Stimulated activated naive CD8-positive, alpha-beta T cell treated with anti-CD3 and anti-CD28 coated beads, Interleukin-15, Interleukin-2, amounts not matched to agents 100 U/mL and 50 U/mL, for 24 hours (primary cell): ENCODE data around the gene PPRC1.
A peak's percentile ranks its signal among the peaks of the same experiment; 100 is the strongest.

Experiments
- ATAC-seq: fragments of 150-1000 bp; cut with Tn5 transposase; one replicate; pipeline ENCODE4 v1.10.0; 2021
- DNase-seq: peaks from one replicate; pipeline ENCODE4 v3.0.0; 2021

PPRC1 gene

GRCh38 chr10:102195296-102195870 is 62.5 kb downstream of the PPRC1 start:
- ATAC-seq (no peak), DNase-seq (no peak)

- ATAC-seq (peak; percentile 97), DNase-seq (peak; percentile 18)
Measured at GRCh38 chr10:102196893-102197292, 64.1 kb downstream of the PPRC1 start.

- ATAC-seq, result no peak
- DNase-seq, result no peak
Measured at GRCh38 chr10:102198027-102198426, 65.2 kb downstream of the PPRC1 start.
